ENCODE data around the gene ASPSCR1.
A peak's percentile ranks its signal among the peaks of the same experiment; 100 is the strongest.

Gene ASPSCR1

GRCh38 chr17:81977211-81977808 is at the start of gene ASPSCR1:
Gene ASPSCR1, plus strand, starts transcription at chr17:81977629. Its CDS starts 18 bp downstream, at chr17:81977647.
- H3K36me3 ChIP-seq (ENCODE audit: control insufficient read depth, insufficient read depth, low read length), result peaks cover 11% of the 10 kb centered on the region
- peaks cover 12% of the 10 kb centered on the region; the same call in 1 of the 2 replicates for H3K9me3 ChIP-seq (ENCODE audit: control insufficient read depth, insufficient read depth, low read depth, low read length)
- peaks cover 13% of the 10 kb centered on the region for H3K27me3 ChIP-seq (ENCODE audit: control insufficient read depth, insufficient read depth, low read length)
- peaks cover 7% of the 10 kb centered on the region; the same call in 1 of the 2 replicates for H3K4me1 ChIP-seq (ENCODE audit: control insufficient read depth, insufficient read depth, low read length)
- peak within 1 kb of the TSS; percentile 96; the same call in 1 of the 2 replicates for H3K27ac ChIP-seq (ENCODE audit: low read depth, low read length)
- peak within 1 kb of the TSS; percentile 95 for H3K9ac ChIP-seq (ENCODE audit: low read length)
- peak within 1 kb of the TSS; percentile 72 for H3K4me3 ChIP-seq (ENCODE audit: low read depth, low read length)

- Histone ChIP-seq H3K27me3 (ENCODE audit: control insufficient read depth, insufficient read depth, low read length) (peaks cover 10% of the 10 kb centered on the region), H3K9me3 (ENCODE audit: control insufficient read depth, insufficient read depth, low read depth, low read length) (no peaks in the 10 kb centered on the region), H3K4me3 (ENCODE audit: low read depth, low read length) (peak within 1 kb of the TSS; percentile 81), H3K4me1 (ENCODE audit: control insufficient read depth, insufficient read depth, low read length) (peaks cover 41% of the 10 kb centered on the region), H3K9ac (ENCODE audit: low read length) (peak within 1 kb of the TSS; percentile 75), H3K27ac (ENCODE audit: low read depth, low read length) (peak within 1 kb of the TSS; percentile 88), H3K36me3 (ENCODE audit: control insufficient read depth, insufficient read depth, low read length) (peaks cover 6% of the 10 kb centered on the region; the same call in 1 of the 2 replicates)
Measured at GRCh38 chr17:81927653-81928543, 49.5 kb upstream of the ASPSCR1 start, which contains the start of gene MAFG. Gene MAFG, minus strand, starts transcription at chr17:81927735. Its CDS starts 4,550 bp downstream, at chr17:81923185.

DNA sequence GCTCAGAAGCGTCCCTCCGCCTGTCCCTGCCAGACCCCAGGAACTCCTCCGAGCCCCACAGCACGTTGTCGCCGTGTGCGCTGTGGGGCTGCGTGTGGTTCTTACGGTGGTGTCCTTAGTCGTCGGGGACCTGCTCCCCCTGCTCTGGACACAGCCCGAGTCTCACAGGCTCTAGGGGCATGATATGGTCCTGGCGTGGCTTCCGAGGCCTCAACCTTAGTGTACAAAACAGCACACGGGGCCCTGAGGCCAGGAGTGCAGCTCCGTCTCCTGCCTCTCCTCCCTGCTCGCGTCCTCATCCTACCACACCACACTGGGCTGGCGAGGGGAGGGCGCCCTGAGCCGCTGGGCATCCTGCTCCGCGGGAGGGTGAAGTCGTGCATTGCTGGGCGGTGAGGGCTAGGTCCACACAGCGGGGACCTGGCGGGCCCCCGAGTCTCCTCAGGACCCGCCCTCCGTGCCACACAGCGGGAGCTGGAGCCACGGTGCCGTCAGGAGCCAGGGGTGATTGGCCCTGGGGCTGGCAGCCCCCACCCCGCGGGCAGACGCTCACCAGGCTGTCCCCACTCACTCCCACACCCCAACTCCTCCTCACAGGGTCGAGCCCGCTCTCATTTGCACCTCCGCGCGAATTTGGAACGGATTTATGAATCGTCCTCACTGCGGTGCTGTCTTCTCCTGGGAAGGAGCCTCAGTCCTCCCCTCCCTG is 48.7 kb upstream of the ASPSCR1 start:
- Histone ChIP-seq H3K4me1 (ENCODE audit: control insufficient read depth, insufficient read depth, low read length) (peaks cover 34% of the 10 kb centered on the region), H3K9me3 (ENCODE audit: control insufficient read depth, insufficient read depth, low read depth, low read length) (no peaks in the 10 kb centered on the region), H3K9ac (ENCODE audit: low read length) (peak overlapping the region; percentile 75), H3K27me3 (ENCODE audit: control insufficient read depth, insufficient read depth, low read length) (peaks cover 10% of the 10 kb centered on the region), H3K4me3 (ENCODE audit: low read depth, low read length) (peak overlapping the region; percentile 81), H3K27ac (ENCODE audit: low read depth, low read length) (peak overlapping the region; percentile 81; the same call in 1 of the 2 replicates), H3K36me3 (ENCODE audit: control insufficient read depth, insufficient read depth, low read length) (peaks cover 14% of the 10 kb centered on the region; the same call in 1 of the 2 replicates)

- Histone ChIP-seq H3K9me3 (ENCODE audit: control insufficient read depth, insufficient read depth, low read depth, low read length) (no peaks in the 10 kb centered on the region), H3K27ac (ENCODE audit: low read depth, low read length) (no peak overlapping the region), H3K9ac (ENCODE audit: low read length) (peak overlapping the region; percentile 75), H3K27me3 (ENCODE audit: control insufficient read depth, insufficient read depth, low read length) (peaks cover 10% of the 10 kb centered on the region), H3K4me3 (ENCODE audit: low read depth, low read length) (peak overlapping the region; percentile 81), H3K4me1 (ENCODE audit: control insufficient read depth, insufficient read depth, low read length) (peaks cover 26% of the 10 kb centered on the region), H3K36me3 (ENCODE audit: control insufficient read depth, insufficient read depth, low read length) (peaks cover 22% of the 10 kb centered on the region)
Measured at GRCh38 chr17:81929253-81930141, 47.9 kb upstream of the ASPSCR1 start.

DNA sequence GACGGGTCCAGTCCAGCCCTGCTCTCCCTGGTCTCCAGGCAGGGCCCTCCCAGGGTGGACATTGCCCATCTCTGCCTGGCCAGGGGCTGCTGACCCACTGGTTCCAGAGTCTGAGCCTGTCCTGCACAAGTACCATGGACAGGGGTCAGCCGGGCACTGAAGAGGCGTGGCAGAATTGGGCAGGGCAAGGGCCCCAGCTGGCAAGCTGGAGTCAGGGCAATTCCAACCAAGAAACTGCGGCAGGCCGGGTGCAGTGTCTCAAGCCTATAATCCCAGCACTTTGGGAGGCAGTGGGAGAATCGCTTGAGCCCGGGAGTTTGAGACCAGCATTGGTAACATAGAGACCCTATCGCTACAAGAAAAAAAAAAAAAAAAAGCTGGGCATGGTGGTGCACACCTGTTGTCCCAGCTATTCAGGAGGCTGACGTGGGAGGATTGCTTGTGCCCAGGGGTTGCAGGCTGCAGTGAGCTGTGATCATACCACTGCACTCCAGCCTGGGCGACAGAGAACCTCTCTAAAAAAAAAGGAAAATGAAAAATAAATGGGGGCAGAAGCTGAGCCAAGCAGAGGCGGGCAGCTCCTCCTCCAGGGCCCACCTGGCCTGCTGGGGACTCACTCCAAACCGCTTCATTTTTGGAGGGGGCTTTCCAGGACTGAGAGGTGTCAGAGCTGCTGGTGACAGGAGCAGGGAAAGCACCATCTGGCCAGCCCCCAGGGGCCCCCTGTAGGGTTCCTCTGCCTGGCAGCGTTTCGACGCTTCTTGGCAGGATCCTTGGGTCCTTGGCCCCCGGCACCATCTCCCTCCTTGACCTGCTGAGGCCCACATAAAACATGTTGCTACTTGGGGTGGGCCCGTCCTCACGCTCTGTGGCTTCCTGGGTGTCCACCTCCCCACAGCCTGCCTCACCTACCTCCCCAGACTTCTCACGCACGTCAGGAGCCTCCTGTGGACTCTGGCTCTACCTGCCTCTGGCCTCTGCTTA is 47.0 kb upstream of the ASPSCR1 start:
- Histone ChIP-seq H3K27me3 (ENCODE audit: control insufficient read depth, insufficient read depth, low read length) (peaks cover 10% of the 10 kb centered on the region), H3K9ac (ENCODE audit: low read length) (no peak overlapping the region), H3K4me3 (ENCODE audit: low read depth, low read length) (no peak overlapping the region), H3K27ac (ENCODE audit: low read depth, low read length) (no peak overlapping the region), H3K36me3 (ENCODE audit: control insufficient read depth, insufficient read depth, low read length) (peaks cover 31% of the 10 kb centered on the region), H3K9me3 (ENCODE audit: control insufficient read depth, insufficient read depth, low read depth, low read length) (no peaks in the 10 kb centered on the region), H3K4me1 (ENCODE audit: control insufficient read depth, insufficient read depth, low read length) (peaks cover 17% of the 10 kb centered on the region)

DNA sequence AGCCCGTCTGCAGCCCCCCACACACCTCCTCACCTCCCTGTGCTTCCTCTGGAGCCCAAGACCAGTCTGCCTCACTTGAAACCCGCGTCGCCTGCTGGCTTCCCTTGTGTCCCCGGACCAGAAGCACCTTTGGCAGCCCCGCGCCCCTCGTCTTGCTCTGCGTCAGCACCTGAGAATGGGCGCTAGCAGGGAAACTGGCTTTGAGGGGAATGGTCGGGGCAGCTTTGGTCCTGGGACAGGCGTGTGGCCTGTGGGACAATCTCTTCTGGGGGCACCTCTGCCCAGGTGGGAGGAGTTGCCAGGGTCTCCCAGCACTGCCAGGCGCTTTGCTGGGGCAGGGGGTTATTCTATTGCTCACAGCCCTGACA is 46.3 kb upstream of the ASPSCR1 start:
- Histone ChIP-seq H3K9me3 (ENCODE audit: control insufficient read depth, insufficient read depth, low read depth, low read length) (no peaks in the 10 kb centered on the region), H3K27ac (ENCODE audit: low read depth, low read length) (no peak overlapping the region)

DNA sequence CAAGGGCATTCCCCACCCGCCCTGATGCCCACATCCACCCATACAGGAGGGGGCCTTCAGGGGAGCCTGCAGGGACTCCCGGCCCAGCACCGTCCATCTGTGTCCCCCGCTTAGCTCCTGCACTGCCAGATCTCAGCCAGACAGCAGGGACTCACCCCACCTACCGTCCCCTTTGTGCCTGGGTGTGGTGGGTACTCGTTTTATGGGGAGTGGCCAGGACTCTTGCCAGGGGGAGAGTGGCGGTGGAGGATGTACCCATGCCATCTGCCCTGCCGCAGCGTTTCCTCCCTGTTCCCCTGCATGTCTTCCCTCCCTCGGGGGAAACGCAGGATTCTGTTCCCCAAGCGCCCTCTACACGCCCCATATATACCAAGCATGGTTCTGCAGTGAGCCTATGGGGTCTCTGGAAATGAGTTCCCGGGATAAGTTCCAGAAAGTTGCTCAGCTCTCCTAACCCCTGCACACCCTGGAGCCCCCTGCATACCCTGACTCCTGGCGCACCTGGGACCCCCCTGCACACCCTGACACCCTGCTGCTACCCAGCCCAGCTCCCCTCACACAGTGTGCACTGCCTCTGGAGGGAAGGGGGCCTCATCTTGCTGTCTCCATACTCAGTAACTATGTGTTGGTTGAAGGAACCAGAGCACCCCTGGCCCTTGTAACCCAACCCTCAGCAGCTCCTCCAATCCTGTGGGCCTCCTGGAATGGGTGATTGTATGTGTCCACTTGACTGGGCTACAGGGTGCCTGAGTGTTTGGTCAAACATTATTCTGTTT is 45.7 kb upstream of the ASPSCR1 start:
- Histone ChIP-seq H3K9me3 (ENCODE audit: control insufficient read depth, insufficient read depth, low read depth, low read length) (no peaks in the 10 kb centered on the region), H3K36me3 (ENCODE audit: control insufficient read depth, insufficient read depth, low read length) (peaks cover 34% of the 10 kb centered on the region), H3K4me3 (ENCODE audit: low read depth, low read length) (no peak overlapping the region), H3K9ac (ENCODE audit: low read length) (no peak overlapping the region), H3K27me3 (ENCODE audit: control insufficient read depth, insufficient read depth, low read length) (peaks cover 10% of the 10 kb centered on the region), H3K27ac (ENCODE audit: low read depth, low read length) (no peak overlapping the region), H3K4me1 (ENCODE audit: control insufficient read depth, insufficient read depth, low read length) (peaks cover 13% of the 10 kb centered on the region)

More for the DNA sequence above, 46.3 kb upstream of the ASPSCR1 start:
- peaks cover 34% of the 10 kb centered on the region for H3K36me3 ChIP-seq (ENCODE audit: control insufficient read depth, insufficient read depth, low read length)
- H3K27me3 ChIP-seq (ENCODE audit: control insufficient read depth, insufficient read depth, low read length), result peaks cover 10% of the 10 kb centered on the region
- H3K9ac ChIP-seq (ENCODE audit: low read length), result no peak overlapping the region
- no peak overlapping the region for H3K4me3 ChIP-seq (ENCODE audit: low read depth, low read length)
- peaks cover 12% of the 10 kb centered on the region for H3K4me1 ChIP-seq (ENCODE audit: control insufficient read depth, insufficient read depth, low read length)

DNA sequence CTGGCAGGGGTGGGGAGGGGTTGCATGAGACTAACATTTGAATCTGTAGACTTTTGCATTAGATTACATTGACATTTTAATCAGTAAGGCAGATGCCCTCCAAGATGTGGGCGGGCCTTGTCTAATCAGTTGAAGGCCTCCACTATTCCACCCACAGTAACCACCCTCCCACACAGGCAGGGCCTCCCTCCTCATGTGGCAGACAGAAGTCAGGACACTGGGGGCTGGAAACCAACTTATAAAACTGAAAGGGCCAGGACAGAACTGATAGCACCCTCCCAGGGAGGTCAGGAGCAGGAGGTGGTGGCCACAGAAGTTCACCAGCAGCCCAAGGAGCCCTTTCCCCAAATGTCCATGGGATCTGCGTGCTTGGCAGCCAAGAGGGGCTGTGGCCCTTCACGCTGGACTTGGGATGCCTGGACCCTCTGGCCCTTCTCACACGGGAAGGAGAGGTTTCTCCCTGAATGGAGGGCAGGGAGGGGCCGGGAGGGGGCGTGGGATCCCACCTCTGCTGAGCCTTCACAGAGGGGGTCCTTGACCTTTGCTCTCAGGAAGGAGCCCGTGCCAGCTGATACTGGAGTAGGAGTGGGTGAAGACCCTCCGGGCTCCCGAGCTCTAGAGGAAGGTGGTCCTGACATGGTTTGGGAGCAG is 45.0 kb upstream of the ASPSCR1 start:
- Histone ChIP-seq H3K4me1 (ENCODE audit: control insufficient read depth, insufficient read depth, low read length) (peaks cover 13% of the 10 kb centered on the region), H3K4me3 (ENCODE audit: low read depth, low read length) (no peak overlapping the region), H3K27ac (ENCODE audit: low read depth, low read length) (no peak overlapping the region), H3K27me3 (ENCODE audit: control insufficient read depth, insufficient read depth, low read length) (peaks cover 10% of the 10 kb centered on the region), H3K36me3 (ENCODE audit: control insufficient read depth, insufficient read depth, low read length) (peaks cover 34% of the 10 kb centered on the region), H3K9me3 (ENCODE audit: control insufficient read depth, insufficient read depth, low read depth, low read length) (no peaks in the 10 kb centered on the region), H3K9ac (ENCODE audit: low read length) (no peak overlapping the region)
